Smooth muscle cell of the brain vasculature (primary cell): ENCODE results near the gene RTF1.
A peak's percentile ranks its signal among the peaks of the same experiment; 100 is the strongest.

ENCODE experiments used
- DNase-seq: peaks from one replicate; pipeline ENCODE4 v3.0.0-alpha.2; 2012; ENCODE audit warnings: low read depth, low spot score

RTF1 gene

GRCh38 chr15:41487802-41488201, 70.9 kb downstream of the RTF1 start:
- DNase-seq, result no peak

- DNase-seq, result no peak
These were observed 72.7 kb downstream of the RTF1 start for GRCh38 chr15:41489641-41490040.

GRCh38 chr15:41490355-41490754, 73.5 kb downstream of the RTF1 start:
- DNase-seq, result peak; percentile 62

GRCh38 chr15:41491889-41492288, 75.0 kb downstream of the RTF1 start:
- DNase-seq, result no peak

GRCh38 chr15:41492597-41493204, 75.8 kb downstream of the RTF1 start:
- DNase-seq, result no peak

GRCh38 chr15:41493205-41493901, 76.5 kb downstream of the RTF1 start, which contains the start of gene ITPKA:
TSS of gene ITPKA (plus strand) at chr15:41493874. CDS start at chr15:41493928, 54 bp downstream.
- no peak for DNase-seq

- no peak for DNase-seq
These were observed 77.0 kb downstream of the RTF1 start for GRCh38 chr15:41493902-41494189.

GRCh38 chr15:41494190-41494921, 77.5 kb downstream of the RTF1 start:
- DNase-seq, result no peak

GRCh38 chr15:41494922-41495735, 78.2 kb downstream of the RTF1 start:
- no peak for DNase-seq

GRCh38 chr15:41495736-41496599, 79.1 kb downstream of the RTF1 start:
- DNase-seq, result no peak

- DNase-seq, result no peak
These were observed 81.8 kb downstream of the RTF1 start for GRCh38 chr15:41498657-41499056.

GRCh38 chr15:41499109-41499851, 82.4 kb downstream of the RTF1 start:
- DNase-seq, result no peak

GRCh38 chr15:41501191-41501917, 84.5 kb downstream of the RTF1 start:
- DNase-seq, result no peak

GRCh38 chr15:41501931-41502794, 85.3 kb downstream of the RTF1 start:
- DNase-seq, result no peak

GRCh38 chr15:41502795-41503668, 86.1 kb downstream of the RTF1 start:
- no peak for DNase-seq

GRCh38 chr15:41503669-41504010, 86.7 kb downstream of the RTF1 start:
- no peak for DNase-seq

- DNase-seq, result no peak
These were observed 88.0 kb downstream of the RTF1 start for GRCh38 chr15:41504751-41505492.
